Measurements from ENCODE around the gene KCNJ11.
"Not testable (repeated sequence)": the region's sequence is repeated elsewhere in the genome, so short reads cannot be mapped to it uniquely, and the experiment has no call there.

DNA sequence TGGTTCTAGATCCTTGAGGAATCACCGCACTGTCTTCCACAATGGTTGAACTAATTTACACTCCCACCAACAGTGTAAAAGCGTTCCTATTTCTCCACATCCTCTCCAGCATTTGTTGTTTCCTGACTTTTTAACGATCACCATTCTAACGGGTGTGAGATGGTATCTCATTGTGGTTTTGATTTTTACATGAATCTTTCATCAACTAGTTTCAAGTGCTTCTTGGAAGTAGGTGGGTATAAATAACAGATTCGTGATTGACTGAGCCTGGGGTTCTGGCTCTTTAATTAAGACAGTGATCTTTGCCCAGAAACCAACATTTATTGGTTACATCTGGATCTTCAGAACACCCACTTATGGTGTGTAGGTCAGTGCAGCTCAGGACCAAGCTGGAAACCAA, 37.8 kb upstream of the KCNJ11 start:
- TF ChIP-seq, protein P1, sequence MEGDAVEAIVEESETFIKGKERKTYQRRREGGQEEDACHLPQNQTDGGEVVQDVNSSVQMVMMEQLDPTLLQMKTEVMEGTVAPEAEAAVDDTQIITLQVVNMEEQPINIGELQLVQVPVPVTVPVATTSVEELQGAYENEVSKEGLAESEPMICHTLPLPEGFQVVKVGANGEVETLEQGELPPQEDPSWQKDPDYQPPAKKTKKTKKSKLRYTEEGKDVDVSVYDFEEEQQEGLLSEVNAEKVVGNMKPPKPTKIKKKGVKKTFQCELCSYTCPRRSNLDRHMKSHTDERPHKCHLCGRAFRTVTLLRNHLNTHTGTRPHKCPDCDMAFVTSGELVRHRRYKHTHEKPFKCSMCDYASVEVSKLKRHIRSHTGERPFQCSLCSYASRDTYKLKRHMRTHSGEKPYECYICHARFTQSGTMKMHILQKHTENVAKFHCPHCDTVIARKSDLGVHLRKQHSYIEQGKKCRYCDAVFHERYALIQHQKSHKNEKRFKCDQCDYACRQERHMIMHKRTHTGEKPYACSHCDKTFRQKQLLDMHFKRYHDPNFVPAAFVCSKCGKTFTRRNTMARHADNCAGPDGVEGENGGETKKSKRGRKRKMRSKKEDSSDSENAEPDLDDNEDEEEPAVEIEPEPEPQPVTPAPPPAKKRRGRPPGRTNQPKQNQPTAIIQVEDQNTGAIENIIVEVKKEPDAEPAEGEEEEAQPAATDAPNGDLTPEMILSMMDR (conservative IDR thresholded peaks at IDR 0.05) = not testable (repeated sequence)
- not testable (repeated sequence) for TF ChIP-seq ZFX (IDR thresholded peaks at IDR 0.05)

Data from C4-2B (cell line).